Measurements from ENCODE around the gene MAN2A1. TPM values are rescaled to one million over a fixed set of nuclear protein-coding genes. Genes with fewer than 3 reads are reported as not detected.

Gene MAN2A1
- 10 to 100 TPM in 2 of 3 donors, 1 to 10 TPM in 1; 8.3 to 15.9 (median 10.0) TPM for polyA plus RNA-seq

GRCh38 chr5:109689740-109690241 lies at the start of gene MAN2A1:
MAN2A1 (plus strand) TSS chr5:109689927; CDS start chr5:109690418, 491 bp downstream.
- WGBS, 3 donors = 0 to 1% (median 1%) methylated on average over 47 to 58 of the region's 58 CpGs
- peak within 1 kb of the TSS; percentile 36 for H3K27ac ChIP-seq (ENCODE audit: low read depth, low read length)

- no peak overlapping the region for H3K27ac ChIP-seq (ENCODE audit: low read depth, low read length)
- 93 to 99% (median 96%) methylated on average over 4 of the region's 4 CpGs for WGBS, 3 donors
Measured at GRCh38 chr5:109640976-109641375, 48.8 kb upstream of the MAN2A1 start.

- no peak overlapping the region for H3K27ac ChIP-seq (ENCODE audit: low read depth, low read length)
- 82 to 85% (median 85%) methylated on average over 4 of the region's 4 CpGs for WGBS, 3 donors
Measured at GRCh38 chr5:109643791-109644350, 45.9 kb upstream of the MAN2A1 start.

GRCh38 chr5:109644829-109645228 lies 44.9 kb upstream of the MAN2A1 start:
- H3K27ac ChIP-seq (ENCODE audit: low read depth, low read length) = no peak overlapping the region
- WGBS, 3 donors = 75 to 85% (median 83%) methylated on average over 7 of the region's 7 CpGs

GRCh38 chr5:109645707-109646192 lies 44.0 kb upstream of the MAN2A1 start:
- WGBS, 3 donors = 49 to 67% (median 57%) methylated on average over 2 of the region's 2 CpGs
- no peak overlapping the region for H3K27ac ChIP-seq (ENCODE audit: low read depth, low read length)

- H3K27ac ChIP-seq (ENCODE audit: low read depth, low read length) = no peak overlapping the region
- 43 to 62% (median 55%) methylated on average over 4 of the region's 4 CpGs for WGBS, 3 donors
Measured at GRCh38 chr5:109649318-109649717, 40.4 kb upstream of the MAN2A1 start.

GRCh38 chr5:109650493-109650892 lies 39.2 kb upstream of the MAN2A1 start:
- WGBS, 3 donors = 31 to 61% (median 60%) methylated on average over 4 of the region's 4 CpGs
- H3K27ac ChIP-seq (ENCODE audit: low read depth, low read length) = no peak overlapping the region

- no peak overlapping the region for H3K27ac ChIP-seq (ENCODE audit: low read depth, low read length)
- WGBS, 3 donors = 13 to 60% (median 49%) methylated on average over 1 of the region's 1 CpG
Measured at GRCh38 chr5:109652096-109652495, 37.6 kb upstream of the MAN2A1 start.

- H3K27ac ChIP-seq (ENCODE audit: low read depth, low read length) = no peak overlapping the region
- 27 to 64% (median 45%) methylated on average over 2 of the region's 2 CpGs for WGBS, 3 donors
Measured at GRCh38 chr5:109653042-109653441, 36.7 kb upstream of the MAN2A1 start.

GRCh38 chr5:109653561-109654239 lies 36.0 kb upstream of the MAN2A1 start:
- no peak overlapping the region for H3K27ac ChIP-seq (ENCODE audit: low read depth, low read length)
- 60 to 92% (median 87%) methylated on average over 3 of the region's 3 CpGs for WGBS, 3 donors

GRCh38 chr5:109654455-109654854 lies 35.3 kb upstream of the MAN2A1 start:
- H3K27ac ChIP-seq (ENCODE audit: low read depth, low read length) = no peak overlapping the region
- WGBS, 3 donors = 76 to 88% (median 81%) methylated on average over 6 of the region's 6 CpGs

- no peak overlapping the region for H3K27ac ChIP-seq (ENCODE audit: low read depth, low read length)
- 91 to 92% (median 92%) methylated on average over 2 of the region's 2 CpGs for WGBS, 3 donors
Measured at GRCh38 chr5:109655841-109656240, 33.9 kb upstream of the MAN2A1 start.

- H3K27ac ChIP-seq (ENCODE audit: low read depth, low read length) = no peak overlapping the region
- WGBS, 3 donors = 45 to 53% (median 47%) methylated on average over 4 of the region's 4 CpGs
Measured at GRCh38 chr5:109656829-109657228, 32.9 kb upstream of the MAN2A1 start.

- H3K27ac ChIP-seq (ENCODE audit: low read depth, low read length) = no peak overlapping the region
- WGBS, 3 donors = 88 to 96% (median 89%) methylated on average over 1 of the region's 1 CpG
Measured at GRCh38 chr5:109659901-109660300, 29.8 kb upstream of the MAN2A1 start.

GRCh38 chr5:109660301-109660700 lies 29.4 kb upstream of the MAN2A1 start:
- no peak overlapping the region for H3K27ac ChIP-seq (ENCODE audit: low read depth, low read length)
- WGBS, 3 donors = 84 to 86% (median 84%) methylated on average over 5 of the region's 5 CpGs

GRCh38 chr5:109668237-109668636 lies 21.5 kb upstream of the MAN2A1 start:
- WGBS, 3 donors = 85 to 91% (median 88%) methylated on average over 5 of the region's 5 CpGs
- no peak overlapping the region for H3K27ac ChIP-seq (ENCODE audit: low read depth, low read length)

- no peak overlapping the region for H3K27ac ChIP-seq (ENCODE audit: low read depth, low read length)
- WGBS, 3 donors = 45 to 86% (median 71%) methylated on average over 4 of the region's 4 CpGs
Measured at GRCh38 chr5:109668668-109669422, 20.9 kb upstream of the MAN2A1 start.

GRCh38 chr5:109669991-109670706 lies 19.6 kb upstream of the MAN2A1 start:
- 68 to 93% (median 92%) methylated on average over 1 of the region's 1 CpG for WGBS, 3 donors
- H3K27ac ChIP-seq (ENCODE audit: low read depth, low read length) = no peak overlapping the region

All from adipose tissue (tissue), 3 donors.